Testis (tissue), 3 donors: ENCODE results near the gene OTOP2. TPM values are rescaled to one million over a fixed set of nuclear protein-coding genes. Genes with fewer than 3 reads are reported as not detected.

Source experiments
- DNase-seq: peaks from one replicate; pipeline ENCODE4 v3.0.0-alpha.2; 2019
- H3K27ac ChIP-seq, 2 donors: fragments of 200-600 bp; sonication (generic); one replicate each; pipeline ENCODE4 v1.5.1; 2019
- H3K27me3 ChIP-seq: fragments of 200-600 bp; sonication (generic); one replicate; pipeline ENCODE4 v1.5.1; 2019
- H3K36me3 ChIP-seq: fragments of 200-600 bp; sonication (generic); one replicate; pipeline ENCODE4 v1.5.1; 2017; ENCODE audit warnings: low read depth; ENCODE audit errors: missing control alignments
- H3K4me1 ChIP-seq: fragments of 200-600 bp; sonication (generic); one replicate; pipeline ENCODE4 v1.5.1; 2019
- H3K4me3 ChIP-seq, 2 donors: fragments of 200-600 bp; sonication (generic); one replicate each; pipeline ENCODE4 v1.5.1; 2017 to 2019
- H3K9me3 ChIP-seq: fragments of 200-600 bp; sonication (generic); one replicate; pipeline ENCODE4 v1.5.1; 2017
- POLR2A ChIP-seq: fragments of 450-650 bp; IDR thresholded peaks from one replicate; pipeline ENCODE4 v1.6.1; 2017; ENCODE audit warnings: antibody characterized with exemption, mild to moderate bottlenecking, moderate library complexity
- WGBS, 2 donors: methylation state at CpG; one replicate each; pipeline ENCODE4 v1.1.5; 2018; 5-methylcytosine and 5-hydroxymethylcytosine counted together
- intact Hi-C: fragments of 100-400 bp; cut with DNase I; formaldehyde crosslinking; loops from one replicate; pipeline ENCODE4 v1.15.1; 2023; ENCODE audit warnings: low total_unique reads
- polyA plus RNA-seq: library from polyadenylated mRNA; stranded (reverse); fragments of 350-450 nt; fragmentation: Illumina TruSeq; extraction: RNeasy Lipid Tissue Mini Kit (QIAGEN cat#74804); gene quantifications from one replicate; pipeline ENCODE4 v1.2.3, GENCODE V29; 2014; ENCODE audit warnings: low read depth, low replicate concordance; ENCODE audit not compliant: insufficient read depth
- total RNA-seq, 2 donors: library from RNA; depleted of rRNA; stranded (reverse); fragments of >200 nt; gene quantifications; one replicate each; pipeline ENCODE4 v1.2.3, GENCODE V29; 2016
- TF ChIP-seq, protein P1 (sequence below), 3 experiments: fragments of 450-650 bp in 2 of 3; fragments of 200-600 bp in 1 of 3; sonication (generic) in 1 of 3; IDR thresholded peaks; one replicate each; pipeline ENCODE4 v1.5.1; 2016 to 2019; ENCODE audit warnings: antibody characterized with exemption in 3 of 3, mild to moderate bottlenecking in 2 of 3, moderate library complexity in 1 of 3

The OTOP2 gene
- total and polyA plus RNA-seq, 3 donors from 2014 or later = 2.4 to 5.7 (median 5.7) TPM

DNA sequence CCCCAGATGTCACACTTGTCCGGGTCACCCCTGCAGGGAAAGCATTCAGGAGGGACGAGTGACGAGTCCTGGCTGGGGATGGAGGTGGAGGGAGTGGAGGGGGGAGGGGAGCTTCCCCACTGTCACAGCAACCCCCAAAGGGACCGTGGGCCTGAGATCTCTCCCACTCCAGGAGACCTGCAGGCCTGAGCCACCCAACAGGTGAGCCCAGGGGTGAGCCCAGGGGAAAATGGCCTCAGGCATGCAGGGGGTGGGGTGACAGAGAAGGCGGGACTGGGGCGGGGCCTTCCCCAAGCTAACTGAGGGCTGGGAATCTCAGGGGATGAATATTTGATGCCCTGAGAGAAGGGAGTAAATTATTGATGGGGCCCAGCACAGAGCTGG is 3.4 kb upstream of the OTOP2 start:
- no peak for DNase-seq
- Histone ChIP-seq H3K4me3 (no peak overlapping the region), H3K27me3 (no peaks in the 10 kb centered on the region), H3K9me3 (no peaks in the 10 kb centered on the region), H3K27ac (no peak overlapping the region), H3K36me3 (no peaks in the 10 kb centered on the region), H3K4me1 (peaks cover 20% of the 10 kb centered on the region)
- TF ChIP-seq, protein P1, sequence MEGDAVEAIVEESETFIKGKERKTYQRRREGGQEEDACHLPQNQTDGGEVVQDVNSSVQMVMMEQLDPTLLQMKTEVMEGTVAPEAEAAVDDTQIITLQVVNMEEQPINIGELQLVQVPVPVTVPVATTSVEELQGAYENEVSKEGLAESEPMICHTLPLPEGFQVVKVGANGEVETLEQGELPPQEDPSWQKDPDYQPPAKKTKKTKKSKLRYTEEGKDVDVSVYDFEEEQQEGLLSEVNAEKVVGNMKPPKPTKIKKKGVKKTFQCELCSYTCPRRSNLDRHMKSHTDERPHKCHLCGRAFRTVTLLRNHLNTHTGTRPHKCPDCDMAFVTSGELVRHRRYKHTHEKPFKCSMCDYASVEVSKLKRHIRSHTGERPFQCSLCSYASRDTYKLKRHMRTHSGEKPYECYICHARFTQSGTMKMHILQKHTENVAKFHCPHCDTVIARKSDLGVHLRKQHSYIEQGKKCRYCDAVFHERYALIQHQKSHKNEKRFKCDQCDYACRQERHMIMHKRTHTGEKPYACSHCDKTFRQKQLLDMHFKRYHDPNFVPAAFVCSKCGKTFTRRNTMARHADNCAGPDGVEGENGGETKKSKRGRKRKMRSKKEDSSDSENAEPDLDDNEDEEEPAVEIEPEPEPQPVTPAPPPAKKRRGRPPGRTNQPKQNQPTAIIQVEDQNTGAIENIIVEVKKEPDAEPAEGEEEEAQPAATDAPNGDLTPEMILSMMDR (IDR thresholded peaks at IDR 0.05) = no peak
- no peak for TF ChIP-seq POLR2A
- intact Hi-C loops = no loop called here
- WGBS, 2 donors = 50 to 68% methylated on average over 5 to 6 of the region's 6 CpGs

DNA sequence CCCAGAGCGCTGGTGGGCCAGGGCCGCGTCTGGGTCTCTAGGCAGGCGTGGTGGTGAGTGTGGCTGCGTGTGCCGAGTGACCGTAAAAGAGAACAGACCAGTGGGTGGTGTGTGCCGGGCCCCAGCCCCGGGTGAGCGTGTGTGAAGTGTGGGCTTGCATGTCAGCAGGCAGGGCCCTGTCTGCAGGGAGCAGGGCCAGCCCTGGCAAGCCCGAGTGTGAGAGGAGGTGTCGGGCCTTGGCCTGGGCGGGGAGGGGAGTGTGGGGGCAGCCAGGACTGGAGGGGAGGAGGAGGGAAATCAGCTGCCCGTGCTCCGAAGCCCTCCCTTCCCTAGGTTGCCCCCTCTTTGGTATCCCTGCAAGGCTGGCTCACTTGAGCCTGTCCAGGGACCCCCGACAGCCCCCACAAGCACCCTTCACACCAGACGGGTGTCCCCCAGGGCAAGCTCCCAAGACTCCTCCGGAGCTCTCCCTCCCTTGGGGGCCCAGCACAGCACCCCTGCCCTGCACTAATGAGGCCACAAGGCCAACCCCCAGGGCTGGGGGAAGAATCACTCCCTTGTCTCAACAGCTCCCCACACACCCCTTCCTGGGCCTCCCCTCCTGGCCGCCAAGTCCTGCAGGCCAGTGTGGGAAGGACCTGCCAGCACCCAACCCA is 2.9 kb upstream of the OTOP2 start:
- Histone ChIP-seq H3K27me3 (no peaks in the 10 kb centered on the region), H3K36me3 (no peaks in the 10 kb centered on the region), H3K4me3 (no peak overlapping the region), H3K4me1 (peaks cover 20% of the 10 kb centered on the region), H3K27ac (no peak overlapping the region), H3K9me3 (no peaks in the 10 kb centered on the region)
- intact Hi-C loops = no loop called here
- no peak for TF ChIP-seq POLR2A
- TF ChIP-seq, protein P1 (IDR thresholded peaks at IDR 0.05) = no peak
- 46 to 55% methylated on average over 15 to 19 of the region's 19 CpGs for WGBS, 2 donors
- DNase-seq = no peak

DNA sequence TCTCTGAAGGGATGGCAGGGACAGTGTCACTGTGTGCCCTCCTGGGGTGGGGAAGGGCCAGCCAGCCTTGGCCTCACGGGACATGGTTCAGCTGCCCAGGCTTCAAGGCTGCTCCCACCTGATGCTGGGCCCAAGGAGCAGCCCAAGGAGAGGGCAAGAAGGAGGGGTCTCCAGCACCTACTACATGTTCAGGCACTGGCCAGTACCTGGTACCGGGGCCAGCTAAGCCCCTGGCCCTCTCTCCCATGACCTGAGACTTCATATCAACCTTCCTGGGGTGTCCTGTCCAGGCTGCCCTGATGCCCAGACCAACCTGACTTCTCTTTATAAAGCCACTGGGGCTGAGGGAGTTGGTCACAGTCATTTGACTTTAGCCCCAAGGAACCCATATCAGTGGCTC is 2.3 kb upstream of the OTOP2 start:
- intact Hi-C loops = no loop called here
- H3K36me3 ChIP-seq = no peaks in the 10 kb centered on the region
- H3K4me3 ChIP-seq = no peak overlapping the region
- peaks cover 20% of the 10 kb centered on the region for H3K4me1 ChIP-seq
- 80 to 100% methylated on average over 1 of the region's 2 CpGs for WGBS, 2 donors
- TF ChIP-seq, protein P1 (IDR thresholded peaks at IDR 0.05) = no peak
- TF ChIP-seq POLR2A = no peak
- no peak overlapping the region for H3K27ac ChIP-seq
- no peaks in the 10 kb centered on the region for H3K9me3 ChIP-seq
- H3K27me3 ChIP-seq = no peaks in the 10 kb centered on the region
- DNase-seq = no peak

DNA sequence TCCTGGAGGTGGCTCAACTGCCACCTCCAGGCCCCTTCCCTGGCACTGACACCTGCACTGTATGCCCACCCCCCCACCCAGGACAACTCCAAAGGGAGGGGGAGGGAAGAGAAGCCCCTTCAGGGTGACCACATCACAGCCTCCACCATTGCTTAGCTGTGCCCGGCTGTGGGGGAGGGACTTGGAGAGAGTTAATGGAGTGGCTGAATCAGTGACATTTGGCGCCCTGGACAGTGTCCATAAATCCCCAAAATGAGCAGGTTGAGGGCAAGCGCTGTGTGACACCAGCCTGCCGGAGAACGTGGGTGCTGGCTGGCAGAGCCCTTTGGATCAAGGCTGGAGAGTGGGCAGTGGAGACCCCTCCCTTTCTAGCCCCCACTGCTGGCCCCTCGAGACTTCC is 1.9 kb upstream of the OTOP2 start:
- DNase-seq = no peak
- Histone ChIP-seq H3K27ac (no peak overlapping the region), H3K36me3 (no peaks in the 10 kb centered on the region), H3K4me1 (peaks cover 20% of the 10 kb centered on the region), H3K4me3 (no peak overlapping the region), H3K9me3 (no peaks in the 10 kb centered on the region), H3K27me3 (no peaks in the 10 kb centered on the region)
- TF ChIP-seq, protein P1 (IDR thresholded peaks at IDR 0.05) = no peak
- TF ChIP-seq POLR2A = no peak
- intact Hi-C loops = no loop called here
- WGBS, 2 donors = 67% methylated on average over 6 of the region's 6 CpGs
